PC-3 (cell line): ENCODE measurements around the gene SLC25A29. TPM values are rescaled to one million over a fixed set of nuclear protein-coding genes. Genes with fewer than 3 reads are reported as not detected.
A peak's percentile ranks its signal among the peaks of the same experiment; 100 is the strongest.

Source experiments
- ATAC-seq: fragments of 200-7000 bp; cut with Tn5 transposase; 2 replicates; pipeline ENCODE4 v1.9.1; 2020; ENCODE audit warnings: mild to moderate bottlenecking, moderate library complexity
- BruUV-seq: library from RNA; stranded (reverse); fragments of 400-500 nt; replicated peaks from 2 replicates; lab custom pipeline; 2021; lab: Mats Ljungman, UMichigan
- CTCF ChIA-PET: fragments of 300-600 bp; sonication (Branson Sonifier 250); formaldehyde crosslinking; loops from one replicate; lab custom pipeline; 2022; ENCODE audit warnings: antibody characterized with exemption; lab: Charles Lee
- POLR2A ChIA-PET: fragments of 300-600 bp; sonication (Branson Sonifier 250); formaldehyde crosslinking; loops from one replicate; lab custom pipeline; 2022; ENCODE audit warnings: antibody characterized with exemption; ENCODE audit not compliant: unreplicated experiment; lab: Charles Lee
- DNase-seq: peaks from one replicate; pipeline ENCODE4 v3.0.0-alpha.2; 2015
- H2AFZ ChIP-seq: fragments of 300-600 bp; sonication (generic); 2 replicates; pipeline ENCODE4 v1.6.0; 2016; ENCODE audit warnings: antibody characterized with exemption, low read length
- H3F3A ChIP-seq: fragments of 300-600 bp; sonication (generic); one replicate; pipeline ENCODE4 v1.6.0; 2017; ENCODE audit warnings: antibody characterized with exemption, low read length, control low read depth, mild to moderate bottlenecking; ENCODE audit not compliant: unreplicated experiment
- H3K27ac ChIP-seq: fragments of 300-600 bp; sonication (generic); 2 replicates; pipeline ENCODE4 v1.5.1; 2016; ENCODE audit warnings: mild to moderate bottlenecking, low read length
- H3K27me3 ChIP-seq: fragments of 300-600 bp; sonication (generic); 2 replicates; pipeline ENCODE4 v1.6.1; 2016; ENCODE audit warnings: low read length, mixed read lengths
- H3K36me3 ChIP-seq: fragments of 300-600 bp; sonication (generic); 2 replicates; pipeline ENCODE4 v1.6.1; 2016; ENCODE audit warnings: low read depth, mixed run types, low read length, mixed read lengths
- H3K4me1 ChIP-seq: fragments of 300-600 bp; sonication (generic); 2 replicates; pipeline ENCODE4 v1.5.1; 2016; ENCODE audit warnings: low read length; ENCODE audit not compliant: insufficient read depth
- H3K4me2 ChIP-seq: fragments of 300-600 bp; sonication (generic); 2 replicates; pipeline ENCODE4 v1.6.0; 2016; ENCODE audit warnings: low read length
- H3K4me3 ChIP-seq: fragments of 300-600 bp; sonication (generic); 2 replicates; pipeline ENCODE4 v1.5.1; 2016; ENCODE audit warnings: mild to moderate bottlenecking, low read length, mixed read lengths
- H3K79me2 ChIP-seq: fragments of 300-600 bp; sonication (generic); 2 replicates; pipeline ENCODE4 v1.6.1; 2017; ENCODE audit warnings: low read length, mixed read lengths
- H3K9ac ChIP-seq: fragments of 300-600 bp; sonication (generic); 2 replicates; pipeline ENCODE4 v1.6.0; 2016; ENCODE audit warnings: mild to moderate bottlenecking, low read length
- H3K9me2 ChIP-seq: fragments of 300-600 bp; sonication (generic); replicated peaks from 2 replicates; pipeline ENCODE4 v1.6.1; 2016; ENCODE audit warnings: mixed run types, low read length, mixed read lengths
- H3K9me3 ChIP-seq: fragments of 300-600 bp; sonication (generic); 2 replicates; pipeline ENCODE4 v1.6.1; 2016; ENCODE audit warnings: low read length, mixed read lengths
- H4K20me1 ChIP-seq: fragments of 300-600 bp; sonication (generic); 2 replicates; pipeline ENCODE4 v1.6.1; 2016; ENCODE audit warnings: low read length, mixed read lengths
- CTCF ChIP-seq: fragments of 300-600 bp; sonication (generic); conservative IDR thresholded peaks from 2 replicates; pipeline ENCODE4 v1.5.1; 2017; ENCODE audit warnings: antibody characterized with exemption, low read depth, mild to moderate bottlenecking, low read length
- EZH2 ChIP-seq: fragments of 300-600 bp; sonication (generic); IDR thresholded peaks from one replicate; pipeline ENCODE4 v1.6.1; 2017; ENCODE audit warnings: antibody characterized with exemption, mild to moderate bottlenecking, low read length; ENCODE audit not compliant: unreplicated experiment
- EZH2phosphoT487 ChIP-seq: fragments of 300-600 bp; sonication (generic); IDR thresholded peaks from 2 replicates; pipeline ENCODE4 v1.6.1; 2018; ENCODE audit warnings: mild to moderate bottlenecking, antibody characterized with exemption, low read length, borderline replicate concordance
- intact Hi-C: fragments of 100-400 bp; cut with micrococcal nuclease; formaldehyde crosslinking; loops from 2 replicates; pipeline ENCODE4 v1.9.0; 2023
- total RNA-seq: library from RNA; depleted of rRNA; stranded (reverse); fragments of >200 nt; gene quantifications from 2 replicates; pipeline ENCODE4 v1.2.3, GENCODE V29; 2014

Gene SLC25A29
- total RNA-seq, 1 experiment from 2014 or later: 53.9 TPM

- no peaks in the 10 kb centered on the region for H3K79me2 ChIP-seq
- H3K36me3 ChIP-seq: peaks cover 18% of the 10 kb centered on the region; the same call in 1 of the 2 replicates
- intact Hi-C loops: no loop called here
- H3F3A ChIP-seq: no peaks in the 10 kb centered on the region
- no peak for TF ChIP-seq CTCF
- TF ChIP-seq EZH2: no peak
- TF ChIP-seq EZH2phosphoT487: no peak
- peaks cover 5% of the 10 kb centered on the region; the same call in 1 of the 2 replicates for H3K4me1 ChIP-seq
- H4K20me1 ChIP-seq: no peaks in the 10 kb centered on the region
- DNase-seq: no peak
- BruUV-seq: no TSS peak
- H3K9me2 ChIP-seq: no peaks in the 10 kb centered on the region
- ChIA-PET POLR2A (no interaction called here), CTCF (no interaction called here)
- H3K9ac ChIP-seq: no peak overlapping the region
- H2AFZ ChIP-seq: no peak overlapping the region
- no peak for ATAC-seq
- H3K4me3 ChIP-seq: no peak overlapping the region
- H3K27ac ChIP-seq: no peak overlapping the region
- no peaks in the 10 kb centered on the region for H3K27me3 ChIP-seq
- H3K4me2 ChIP-seq: no peak overlapping the region
- no peaks in the 10 kb centered on the region for H3K9me3 ChIP-seq
Observed at GRCh38 chr14:100342195-100342594, 36.0 kb upstream of the SLC25A29 start.

- Histone ChIP-seq H2AFZ (no peak overlapping the region), H3F3A (no peaks in the 10 kb centered on the region), H3K4me1 (peaks cover 5% of the 10 kb centered on the region; the same call in 1 of the 2 replicates), H3K79me2 (no peaks in the 10 kb centered on the region), H3K4me2 (no peak overlapping the region), H4K20me1 (no peaks in the 10 kb centered on the region), H3K36me3 (peaks cover 21% of the 10 kb centered on the region; the same call in 1 of the 2 replicates), H3K9me2 (no peaks in the 10 kb centered on the region), H3K27ac (peak overlapping the region; percentile 42), H3K9ac (no peak overlapping the region; the same call in 1 of the 2 replicates), H3K27me3 (no peaks in the 10 kb centered on the region), H3K9me3 (no peaks in the 10 kb centered on the region), H3K4me3 (no peak overlapping the region)
- TF ChIP-seq EZH2phosphoT487 (no peak), CTCF (no peak), EZH2 (no peak)
- DNase-seq (peak; percentile 35), ATAC-seq (peak; percentile 70)
- intact Hi-C loops: no loop called here
- ChIA-PET CTCF (no interaction called here), POLR2A (interaction anchor here (0.5 kb wide), 1 partner anchor 249 kb away, joined by 3 read pairs; no protein-coding TSS in a partner anchor)
- no TSS peak for BruUV-seq
Observed at GRCh38 chr14:100341301-100342031, 35.2 kb upstream of the SLC25A29 start.

- H3K79me2 ChIP-seq: no peaks in the 10 kb centered on the region
- H3F3A ChIP-seq: no peaks in the 10 kb centered on the region
- H3K9me3 ChIP-seq: no peaks in the 10 kb centered on the region
- intact Hi-C loops: no loop called here
- ChIA-PET CTCF (no interaction called here), POLR2A (no interaction called here)
- no peak overlapping the region for H2AFZ ChIP-seq
- H3K9me2 ChIP-seq: no peaks in the 10 kb centered on the region
- no TSS peak for BruUV-seq
- peaks cover 5% of the 10 kb centered on the region; the same call in 1 of the 2 replicates for H3K4me1 ChIP-seq
- peaks cover 21% of the 10 kb centered on the region; the same call in 1 of the 2 replicates for H3K36me3 ChIP-seq
- TF ChIP-seq EZH2 (no peak), EZH2phosphoT487 (no peak), CTCF (no peak)
- ATAC-seq (no peak), DNase-seq (no peak)
- H3K27me3 ChIP-seq: no peaks in the 10 kb centered on the region
- H4K20me1 ChIP-seq: no peaks in the 10 kb centered on the region
- no peak overlapping the region for H3K4me2 ChIP-seq
- H3K9ac ChIP-seq: no peak overlapping the region
- H3K27ac ChIP-seq: no peak overlapping the region
- H3K4me3 ChIP-seq: no peak overlapping the region
Observed at GRCh38 chr14:100340423-100340813, 34.2 kb upstream of the SLC25A29 start.
